AG09309 (cell line): Measurements from ENCODE around the gene PLPPR4.
"Not testable (repeated sequence)": the region's sequence is repeated elsewhere in the genome, so short reads cannot be mapped to it uniquely, and the experiment has no call there.

ENCODE experiments used
- DNase-seq: peaks from one replicate; pipeline ENCODE4 v3.0.0-alpha.2; 2010; ENCODE audit warnings: low read depth
- H3K4me3 ChIP-seq: 2 replicates; pipeline ENCODE4 v1.5.1; 2011; ENCODE audit warnings: mild to moderate bottlenecking, low read depth, low read length, moderate library complexity; ENCODE audit not compliant: control insufficient read depth
- TF ChIP-seq, protein P1 (sequence below): IDR thresholded peaks from 2 replicates; pipeline ENCODE4 v1.5.1; 2011; ENCODE audit warnings: mild to moderate bottlenecking, low read depth, low read length, inconsistent platforms; ENCODE audit not compliant: insufficient read depth, control insufficient read depth; ENCODE audit errors: missing control alignments

Gene PLPPR4

DNA sequence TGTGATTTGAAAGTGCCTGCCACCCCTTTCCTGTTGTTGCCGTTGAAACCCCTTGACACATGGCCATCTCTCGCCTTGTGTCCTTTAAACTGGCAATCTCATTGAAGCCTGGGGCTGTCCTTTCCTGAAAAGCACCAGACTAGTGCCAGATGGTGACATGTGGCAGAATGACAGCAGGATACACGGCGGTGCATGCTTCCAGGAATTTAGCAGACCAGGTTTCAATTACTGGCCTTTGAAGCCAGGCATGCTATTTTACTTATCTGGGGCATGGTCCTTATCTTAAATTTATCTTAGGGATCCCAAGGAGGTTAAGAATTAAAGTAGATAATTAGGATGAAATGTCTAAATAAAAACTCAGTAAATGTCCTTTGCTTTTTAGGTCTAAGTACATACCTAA is 15.2 kb downstream of the PLPPR4 start:
- TF ChIP-seq, protein P1, sequence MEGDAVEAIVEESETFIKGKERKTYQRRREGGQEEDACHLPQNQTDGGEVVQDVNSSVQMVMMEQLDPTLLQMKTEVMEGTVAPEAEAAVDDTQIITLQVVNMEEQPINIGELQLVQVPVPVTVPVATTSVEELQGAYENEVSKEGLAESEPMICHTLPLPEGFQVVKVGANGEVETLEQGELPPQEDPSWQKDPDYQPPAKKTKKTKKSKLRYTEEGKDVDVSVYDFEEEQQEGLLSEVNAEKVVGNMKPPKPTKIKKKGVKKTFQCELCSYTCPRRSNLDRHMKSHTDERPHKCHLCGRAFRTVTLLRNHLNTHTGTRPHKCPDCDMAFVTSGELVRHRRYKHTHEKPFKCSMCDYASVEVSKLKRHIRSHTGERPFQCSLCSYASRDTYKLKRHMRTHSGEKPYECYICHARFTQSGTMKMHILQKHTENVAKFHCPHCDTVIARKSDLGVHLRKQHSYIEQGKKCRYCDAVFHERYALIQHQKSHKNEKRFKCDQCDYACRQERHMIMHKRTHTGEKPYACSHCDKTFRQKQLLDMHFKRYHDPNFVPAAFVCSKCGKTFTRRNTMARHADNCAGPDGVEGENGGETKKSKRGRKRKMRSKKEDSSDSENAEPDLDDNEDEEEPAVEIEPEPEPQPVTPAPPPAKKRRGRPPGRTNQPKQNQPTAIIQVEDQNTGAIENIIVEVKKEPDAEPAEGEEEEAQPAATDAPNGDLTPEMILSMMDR: no peak
- no peak overlapping the region for H3K4me3 ChIP-seq
- no peak for DNase-seq

GRCh38 chr1:99281105-99281504 is 16.8 kb downstream of the PLPPR4 start:
- no peak overlapping the region for H3K4me3 ChIP-seq
- DNase-seq: no peak
- TF ChIP-seq, protein P1: no peak

DNA sequence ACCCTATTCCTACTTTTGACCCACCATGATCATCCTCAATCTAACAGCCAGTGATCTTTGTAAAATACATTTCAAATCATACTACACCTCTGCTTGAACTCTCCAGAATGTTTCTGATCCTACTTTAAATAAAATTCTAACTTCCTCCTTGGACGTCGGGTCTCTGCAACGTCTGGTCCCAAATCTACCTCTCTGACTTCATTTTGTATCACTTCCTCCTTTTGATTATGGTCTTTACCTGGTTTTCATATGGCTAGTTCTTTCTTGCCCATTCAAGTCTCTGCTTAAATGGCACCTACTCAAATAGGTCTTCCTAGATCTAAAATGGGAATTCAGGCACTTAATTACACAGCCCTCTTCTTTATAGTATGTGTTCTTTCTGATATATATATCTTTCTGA is 18.2 kb downstream of the PLPPR4 start:
- DNase-seq: no peak
- TF ChIP-seq, protein P1: no peak
- H3K4me3 ChIP-seq: no peak overlapping the region

GRCh38 chr1:99283521-99283920 is 19.2 kb downstream of the PLPPR4 start:
- DNase-seq, H3K4me3 ChIP-seq: not testable (repeated sequence)

GRCh38 chr1:99292886-99293285 is 28.6 kb downstream of the PLPPR4 start:
- TF ChIP-seq, protein P1: no peak
- no peak for DNase-seq
- H3K4me3 ChIP-seq: no peak overlapping the region

DNA sequence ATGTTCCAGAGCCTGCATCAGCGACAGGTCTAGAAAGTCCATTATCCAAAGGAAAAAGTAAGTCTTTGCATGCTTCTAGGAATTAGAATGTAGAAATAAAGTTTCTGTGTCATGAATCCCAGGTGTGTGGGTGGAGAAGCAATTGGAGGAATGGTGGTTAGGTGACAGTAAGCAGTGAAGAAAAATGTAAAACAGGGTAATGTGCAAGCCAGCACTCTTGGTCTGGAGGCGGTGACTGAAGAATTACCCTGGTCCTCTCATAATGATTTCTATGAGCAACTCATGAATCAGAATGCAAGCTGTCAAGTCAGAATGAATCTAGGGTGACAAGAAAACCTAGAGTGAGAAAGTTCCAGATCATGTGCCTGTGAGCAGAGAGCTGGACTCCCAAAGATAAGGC is 33.6 kb downstream of the PLPPR4 start:
- TF ChIP-seq, protein P1: no peak
- H3K4me3 ChIP-seq: no peak overlapping the region
- no peak for DNase-seq

GRCh38 chr1:99304725-99305282 is 40.5 kb downstream of the PLPPR4 start:
- TF ChIP-seq, protein P1: no peak
- H3K4me3 ChIP-seq: no peak overlapping the region
- no peak for DNase-seq
